ENCODE measurements around the gene SLC2A6. TPM values are rescaled to one million over a fixed set of nuclear protein-coding genes. Genes with fewer than 3 reads are reported as not detected.
A peak's percentile ranks its signal among the peaks of the same experiment; 100 is the strongest.

SLC2A6 gene
- total RNA-seq, 2 experiments from 2014 or later: 2.2 to 2.6 TPM

GRCh38 chr9:133512253-133513213 is 33.6 kb upstream of the SLC2A6 start:
- intact Hi-C loops (cut with micrococcal nuclease): no loop called here
- ChIA-PET POLR2A (no interaction called here), CTCF (no interaction called here)
- no peak for DNase-seq
- H3K4me3 Mint-ChIP-seq: no peak overlapping the region
- H3K27ac Mint-ChIP-seq: no peak overlapping the region
- no peaks in the 10 kb centered on the region for H3K9me3 Mint-ChIP-seq
- peaks cover 8% of the 10 kb centered on the region for H3K4me1 Mint-ChIP-seq (ENCODE audit: low read depth)
- no peaks in the 10 kb centered on the region for H3K36me3 Mint-ChIP-seq
- no peaks in the 10 kb centered on the region for H3K27me3 Mint-ChIP-seq

- H3K27ac Mint-ChIP-seq: no peak overlapping the region
- H3K27me3 Mint-ChIP-seq: no peaks in the 10 kb centered on the region
- H3K9me3 Mint-ChIP-seq: no peaks in the 10 kb centered on the region
- peaks cover 8% of the 10 kb centered on the region for H3K4me1 Mint-ChIP-seq (ENCODE audit: low read depth)
- H3K36me3 Mint-ChIP-seq: no peaks in the 10 kb centered on the region
- no peak for DNase-seq
- ChIA-PET CTCF (no interaction called here), POLR2A (no interaction called here)
- no peak overlapping the region for H3K4me3 Mint-ChIP-seq
- intact Hi-C loops (cut with micrococcal nuclease): no loop called here
Observed at GRCh38 chr9:133511607-133512006, 32.7 kb upstream of the SLC2A6 start.

DNA sequence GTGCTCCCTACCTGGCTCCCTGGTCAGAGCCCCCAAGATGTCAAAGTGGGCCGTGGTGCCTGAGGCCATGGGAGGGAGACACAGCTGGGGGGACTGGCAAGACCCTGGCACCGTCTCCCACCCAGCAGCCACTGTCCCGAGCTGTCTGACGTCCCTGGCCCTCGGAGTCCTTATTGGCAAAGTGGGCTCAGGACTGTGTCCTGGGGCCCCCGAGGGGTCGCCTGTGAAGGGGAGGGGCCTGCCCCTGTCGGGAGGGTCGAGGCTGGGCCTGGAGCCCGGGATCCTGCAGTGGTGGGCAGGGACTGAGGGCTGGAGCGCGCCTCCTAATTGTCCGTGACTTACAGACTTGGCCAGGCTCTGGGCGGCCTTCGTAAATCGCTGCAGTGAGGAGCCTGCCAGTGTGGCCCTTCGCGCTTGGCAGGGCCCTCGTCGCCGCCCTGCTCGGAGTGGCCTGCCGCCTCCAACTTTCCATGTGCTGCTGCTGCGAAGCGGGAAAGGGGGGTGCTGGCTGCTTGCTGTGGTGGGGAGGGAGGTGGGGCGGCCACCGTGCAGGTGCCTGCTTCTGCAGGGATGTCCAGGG is 32.1 kb upstream of the SLC2A6 start:
- intact Hi-C loops (cut with micrococcal nuclease): no loop called here

GRCh38 chr9:133509179-133510083 is 30.5 kb upstream of the SLC2A6 start:
- ChIA-PET POLR2A (no interaction called here), CTCF (interaction anchor here (1.1 kb wide), 1 partner anchor 9 kb away, joined by 3 read pairs; no protein-coding TSS in a partner anchor)
- DNase-seq: peak; percentile 16
- H3K27ac Mint-ChIP-seq: no peak overlapping the region
- H3K4me3 Mint-ChIP-seq: no peak overlapping the region
- no peaks in the 10 kb centered on the region for H3K27me3 Mint-ChIP-seq
- H3K9me3 Mint-ChIP-seq: no peaks in the 10 kb centered on the region
- no peaks in the 10 kb centered on the region for H3K36me3 Mint-ChIP-seq
- intact Hi-C loops (cut with micrococcal nuclease): no loop called here
- peaks cover 8% of the 10 kb centered on the region for H3K4me1 Mint-ChIP-seq (ENCODE audit: low read depth)

More for the DNA sequence above, 32.1 kb upstream of the SLC2A6 start:
- no peak for DNase-seq
- no peaks in the 10 kb centered on the region for H3K9me3 Mint-ChIP-seq
- H3K27ac Mint-ChIP-seq: no peak overlapping the region
- H3K4me3 Mint-ChIP-seq: no peak overlapping the region
- POLR2A ChIA-PET: no interaction called here
- no peaks in the 10 kb centered on the region for H3K27me3 Mint-ChIP-seq
- CTCF ChIA-PET: no interaction called here
- peaks cover 8% of the 10 kb centered on the region for H3K4me1 Mint-ChIP-seq (ENCODE audit: low read depth)
- H3K36me3 Mint-ChIP-seq: no peaks in the 10 kb centered on the region

GRCh38 chr9:133508046-133508445 is 29.1 kb upstream of the SLC2A6 start:
- no peaks in the 10 kb centered on the region for H3K36me3 Mint-ChIP-seq
- H3K27me3 Mint-ChIP-seq: peaks cover 4% of the 10 kb centered on the region
- H3K27ac Mint-ChIP-seq: no peak overlapping the region
- peaks cover 8% of the 10 kb centered on the region for H3K4me1 Mint-ChIP-seq (ENCODE audit: low read depth)
- CTCF ChIA-PET: no interaction called here
- POLR2A ChIA-PET: no interaction called here
- H3K4me3 Mint-ChIP-seq: no peak overlapping the region
- intact Hi-C loops (cut with micrococcal nuclease): no loop called here
- no peak for DNase-seq
- H3K9me3 Mint-ChIP-seq: no peaks in the 10 kb centered on the region

DNA sequence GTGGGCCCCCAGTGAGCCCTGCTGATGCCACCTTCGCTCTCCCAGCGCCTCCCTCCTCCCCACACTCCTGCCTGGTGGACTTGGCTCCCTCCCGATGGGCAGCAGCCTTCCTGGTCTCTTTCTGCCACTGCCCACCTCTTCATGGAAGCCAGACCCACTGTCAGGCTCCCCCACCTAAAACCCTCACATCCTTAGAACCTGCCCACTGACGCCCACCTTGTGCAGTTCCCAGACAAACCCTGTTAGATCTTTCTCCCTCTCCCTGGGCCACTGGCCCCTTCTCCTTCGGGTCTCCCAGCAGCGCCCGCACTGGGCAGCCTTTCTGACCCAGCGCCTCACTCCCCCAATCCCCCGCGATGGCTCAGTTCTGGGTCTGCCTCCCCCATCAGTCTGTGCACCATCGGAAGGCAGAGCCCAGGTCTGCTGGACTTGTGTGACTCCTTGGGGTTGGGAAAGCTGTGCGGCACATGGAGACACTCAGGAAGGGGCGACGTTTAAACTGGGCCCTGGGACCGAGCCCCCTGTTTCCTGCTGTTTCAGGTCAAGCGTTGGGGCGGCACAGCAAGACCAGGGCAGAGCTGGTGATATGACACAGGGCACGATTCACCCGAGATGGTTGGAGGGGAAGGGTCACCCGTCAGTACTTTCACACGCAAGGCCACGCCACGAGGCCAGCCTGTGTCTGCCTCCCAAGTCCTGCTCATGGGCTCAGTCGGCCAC is 28.5 kb upstream of the SLC2A6 start:
- peaks cover 4% of the 10 kb centered on the region for H3K9me3 Mint-ChIP-seq
- ChIA-PET POLR2A (no interaction called here), CTCF (no interaction called here)
- H3K36me3 Mint-ChIP-seq: no peaks in the 10 kb centered on the region
- H3K4me3 Mint-ChIP-seq: no peak overlapping the region
- peaks cover 8% of the 10 kb centered on the region for H3K4me1 Mint-ChIP-seq (ENCODE audit: low read depth)
- peaks cover 4% of the 10 kb centered on the region for H3K27me3 Mint-ChIP-seq
- H3K27ac Mint-ChIP-seq: no peak overlapping the region
- no peak for DNase-seq
- intact Hi-C loops (cut with micrococcal nuclease): no loop called here

DNA sequence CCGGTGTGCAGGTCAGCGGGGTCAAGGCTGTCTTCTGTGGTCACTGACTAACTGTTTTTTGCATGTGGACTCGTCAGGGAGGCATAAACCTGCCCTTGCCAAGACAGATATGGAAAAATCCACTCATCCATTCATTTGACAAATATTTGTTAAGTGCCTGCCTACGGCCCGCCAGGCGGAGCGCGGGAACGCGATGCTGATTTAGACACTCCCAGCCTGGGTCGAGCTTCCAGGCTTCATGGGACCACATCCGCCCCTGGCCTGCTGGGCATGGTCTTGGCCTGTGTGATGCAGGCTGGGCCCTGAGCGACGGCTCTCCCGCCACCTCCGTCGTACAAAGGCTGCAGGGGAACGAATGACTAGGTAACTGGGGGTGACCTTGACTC is 27.7 kb upstream of the SLC2A6 start:
- intact Hi-C loops (cut with micrococcal nuclease): no loop called here
- POLR2A ChIA-PET: no interaction called here
- peaks cover 8% of the 10 kb centered on the region for H3K4me1 Mint-ChIP-seq (ENCODE audit: low read depth)
- no peak overlapping the region for H3K4me3 Mint-ChIP-seq
- peaks cover 11% of the 10 kb centered on the region for H3K9me3 Mint-ChIP-seq
- no peaks in the 10 kb centered on the region for H3K36me3 Mint-ChIP-seq
- DNase-seq: no peak
- CTCF ChIA-PET: no interaction called here
- no peak overlapping the region for H3K27ac Mint-ChIP-seq
- H3K27me3 Mint-ChIP-seq: peaks cover 4% of the 10 kb centered on the region

- Mint-ChIP-seq H3K27ac (no peak overlapping the region), H3K4me3 (no peak overlapping the region), H3K4me1 (ENCODE audit: low read depth) (peaks cover 8% of the 10 kb centered on the region), H3K36me3 (peaks cover 3% of the 10 kb centered on the region), H3K27me3 (peaks cover 5% of the 10 kb centered on the region), H3K9me3 (peaks cover 17% of the 10 kb centered on the region)
- no peak for DNase-seq
- POLR2A ChIA-PET: no interaction called here
- intact Hi-C loops (cut with micrococcal nuclease): no loop called here
- CTCF ChIA-PET: no interaction called here
Observed at GRCh38 chr9:133505901-133506652, 27.2 kb upstream of the SLC2A6 start.

- DNase-seq: no peak
- POLR2A ChIA-PET: no interaction called here
Observed at GRCh38 chr9:133505186-133505830, 26.4 kb upstream of the SLC2A6 start.

DNA sequence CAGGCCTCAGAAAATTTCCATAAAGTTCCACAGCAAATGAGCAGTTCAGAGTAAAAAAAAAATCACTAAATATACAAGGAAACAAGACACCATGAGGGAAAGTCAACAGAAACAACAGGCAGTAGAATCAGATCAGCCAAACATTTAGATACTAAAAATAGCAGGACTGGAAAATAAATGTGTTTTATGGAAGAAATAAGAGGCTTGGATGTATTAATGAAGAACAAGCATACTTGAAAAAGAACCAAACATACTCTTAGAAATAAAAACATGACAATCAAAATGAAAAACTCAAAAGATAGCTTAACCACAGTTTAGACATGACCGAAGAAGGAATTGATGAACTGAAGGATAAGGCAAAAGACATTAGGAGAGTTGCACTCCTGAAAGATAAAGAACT is 23.2 kb upstream of the SLC2A6 start:
- no peak overlapping the region for H3K27ac Mint-ChIP-seq

More at GRCh38 chr9:133505186-133505830, 26.4 kb upstream of the SLC2A6 start:
- intact Hi-C loops (cut with micrococcal nuclease): no loop called here
- peaks cover 22% of the 10 kb centered on the region for H3K9me3 Mint-ChIP-seq
- CTCF ChIA-PET: no interaction called here
- H3K4me3 Mint-ChIP-seq: no peak overlapping the region
- peaks cover 3% of the 10 kb centered on the region for H3K36me3 Mint-ChIP-seq
- peaks cover 6% of the 10 kb centered on the region for H3K27me3 Mint-ChIP-seq
- H3K4me1 Mint-ChIP-seq (ENCODE audit: low read depth): peaks cover 8% of the 10 kb centered on the region
- H3K27ac Mint-ChIP-seq: no peak overlapping the region

DNA sequence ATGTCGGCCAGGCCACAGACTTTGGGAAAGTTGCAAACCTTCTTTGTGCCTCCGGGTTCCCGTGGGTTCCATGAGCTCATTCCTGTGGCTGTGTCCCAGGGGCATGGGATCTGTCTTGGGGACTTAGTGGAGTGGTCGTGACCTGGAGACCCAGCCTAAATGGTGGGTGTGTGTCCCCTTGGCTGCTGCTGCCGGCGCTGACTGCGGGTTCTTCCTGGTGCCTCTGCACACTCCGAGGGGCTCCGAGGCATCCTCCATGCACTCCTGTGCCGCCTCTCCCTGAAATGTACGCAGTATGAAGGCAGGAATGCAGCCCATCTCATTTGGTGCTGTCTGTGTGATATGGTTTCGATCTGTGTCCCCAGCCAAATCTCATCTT is 21.0 kb upstream of the SLC2A6 start:
- DNase-seq: no peak
- H3K36me3 Mint-ChIP-seq: peaks cover 3% of the 10 kb centered on the region
- H3K4me3 Mint-ChIP-seq: no peak overlapping the region
- peaks cover 22% of the 10 kb centered on the region for H3K9me3 Mint-ChIP-seq
- H3K27me3 Mint-ChIP-seq: peaks cover 17% of the 10 kb centered on the region
- ChIA-PET CTCF (no interaction called here), POLR2A (no interaction called here)
- H3K27ac Mint-ChIP-seq: no peak overlapping the region
- intact Hi-C loops (cut with micrococcal nuclease): no loop called here
- no peaks in the 10 kb centered on the region for H3K4me1 Mint-ChIP-seq (ENCODE audit: low read depth)

More for the DNA sequence above, 23.2 kb upstream of the SLC2A6 start:
- ChIA-PET POLR2A (no interaction called here), CTCF (interaction anchor here (0.7 kb wide), 1 partner anchor 597 kb away, joined by 3 read pairs; no protein-coding TSS in a partner anchor)
- no peak for DNase-seq
- Mint-ChIP-seq H3K36me3 (peaks cover 3% of the 10 kb centered on the region), H3K4me3 (no peak overlapping the region), H3K27me3 (peaks cover 17% of the 10 kb centered on the region), H3K9me3 (peaks cover 22% of the 10 kb centered on the region), H3K4me1 (ENCODE audit: low read depth) (no peaks in the 10 kb centered on the region)
- intact Hi-C loops (cut with micrococcal nuclease): no loop called here

All from activated CD4-positive, alpha-beta memory T cell treated with anti-CD3 and anti-CD28 coated beads for 36 hours (primary cell).